GM19193 (cell line): Measurements from ENCODE around the gene GPR153.
A peak's percentile ranks its signal among the peaks of the same experiment; 100 is the strongest.

Experiments
- POLR2A ChIP-seq: IDR thresholded peaks from 4 replicates; pipeline ENCODE4 v1.6.1; 2011; ENCODE audit not compliant: insufficient read depth, insufficient read length; ENCODE audit errors: extremely low read depth

GPR153 gene

DNA sequence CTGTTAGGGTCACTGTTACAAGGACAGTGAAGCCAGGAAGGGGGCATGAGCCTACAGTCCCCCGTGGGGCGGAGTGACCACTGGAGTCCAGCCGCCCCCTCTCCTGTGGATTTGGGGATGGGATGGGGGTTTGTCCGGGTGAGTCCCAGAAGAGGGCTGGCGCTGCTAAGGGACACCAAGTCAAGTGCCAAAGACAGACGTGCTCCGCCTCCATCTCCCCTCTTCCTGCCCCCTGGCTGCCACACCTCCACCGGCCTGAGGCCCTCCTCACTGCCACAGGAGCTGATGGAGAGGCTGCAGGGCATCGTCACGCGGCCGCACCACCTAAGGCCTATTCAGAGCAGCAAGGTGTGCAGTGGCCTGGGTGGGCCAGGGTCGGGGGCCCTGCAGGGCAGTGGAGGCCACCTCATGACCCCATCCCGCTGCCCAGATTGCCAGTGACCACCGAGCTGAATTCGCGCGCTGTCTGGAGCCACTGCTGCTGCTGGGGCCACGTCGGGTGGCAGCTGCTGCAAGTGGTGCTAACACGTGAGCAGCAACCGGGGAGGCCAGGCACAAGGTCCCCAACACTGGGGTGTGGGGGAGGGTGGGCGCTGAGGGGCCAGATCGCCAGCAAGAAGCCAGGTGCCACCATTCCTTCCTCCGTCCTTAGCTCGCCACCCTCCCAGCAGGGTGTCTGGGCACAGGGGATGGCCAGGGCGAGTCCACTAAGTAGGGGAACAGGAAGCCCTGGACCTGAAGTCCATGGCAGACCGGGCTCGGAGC lies 50.1 kb downstream of the GPR153 start:
- no peak for TF ChIP-seq POLR2A

DNA sequence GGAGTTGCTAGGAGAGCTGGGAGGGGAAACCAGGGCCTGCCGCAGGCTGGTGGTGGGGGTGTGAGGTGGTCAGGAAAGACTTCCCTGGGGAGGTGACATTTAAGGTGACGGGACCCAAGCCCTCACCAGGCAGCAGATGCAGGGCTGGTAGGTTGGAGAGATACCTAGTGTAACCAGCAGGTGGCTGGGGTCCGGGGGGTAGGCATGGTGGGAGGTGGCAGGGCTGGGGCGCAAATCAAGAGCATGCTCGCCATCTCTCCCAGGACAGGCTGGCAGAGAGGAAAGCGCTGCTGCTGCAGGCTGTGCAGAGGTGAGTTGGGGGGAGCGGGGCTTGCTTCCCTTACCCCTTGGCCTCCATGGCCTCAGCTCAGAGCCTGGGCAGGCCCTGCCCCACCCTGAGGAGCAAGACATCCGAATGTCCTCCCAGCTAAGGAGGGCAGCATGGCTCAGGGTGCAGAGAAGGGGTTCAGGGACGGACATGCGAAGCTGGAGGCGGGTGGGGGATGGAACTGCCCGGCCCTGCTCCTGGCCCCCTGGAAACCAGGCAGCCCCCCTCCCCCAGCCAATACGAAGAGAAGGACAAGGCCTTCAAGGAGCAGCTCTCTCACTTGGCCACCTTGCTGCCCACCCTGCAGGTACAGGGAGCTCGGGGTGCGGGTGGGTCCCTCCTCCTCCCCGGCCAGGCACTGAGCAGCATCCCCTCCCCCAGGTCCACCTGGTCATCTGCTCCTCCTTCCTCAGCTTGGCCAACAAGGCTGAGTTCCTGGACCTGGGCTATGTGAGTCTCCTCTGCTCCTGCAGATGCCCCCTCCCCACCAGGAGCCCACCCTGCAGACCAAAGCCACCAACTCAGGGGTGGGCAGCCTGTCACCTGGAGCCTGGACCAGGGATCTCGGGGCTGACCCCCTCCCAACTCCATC lies 51.0 kb downstream of the GPR153 start:
- no peak for TF ChIP-seq POLR2A

DNA sequence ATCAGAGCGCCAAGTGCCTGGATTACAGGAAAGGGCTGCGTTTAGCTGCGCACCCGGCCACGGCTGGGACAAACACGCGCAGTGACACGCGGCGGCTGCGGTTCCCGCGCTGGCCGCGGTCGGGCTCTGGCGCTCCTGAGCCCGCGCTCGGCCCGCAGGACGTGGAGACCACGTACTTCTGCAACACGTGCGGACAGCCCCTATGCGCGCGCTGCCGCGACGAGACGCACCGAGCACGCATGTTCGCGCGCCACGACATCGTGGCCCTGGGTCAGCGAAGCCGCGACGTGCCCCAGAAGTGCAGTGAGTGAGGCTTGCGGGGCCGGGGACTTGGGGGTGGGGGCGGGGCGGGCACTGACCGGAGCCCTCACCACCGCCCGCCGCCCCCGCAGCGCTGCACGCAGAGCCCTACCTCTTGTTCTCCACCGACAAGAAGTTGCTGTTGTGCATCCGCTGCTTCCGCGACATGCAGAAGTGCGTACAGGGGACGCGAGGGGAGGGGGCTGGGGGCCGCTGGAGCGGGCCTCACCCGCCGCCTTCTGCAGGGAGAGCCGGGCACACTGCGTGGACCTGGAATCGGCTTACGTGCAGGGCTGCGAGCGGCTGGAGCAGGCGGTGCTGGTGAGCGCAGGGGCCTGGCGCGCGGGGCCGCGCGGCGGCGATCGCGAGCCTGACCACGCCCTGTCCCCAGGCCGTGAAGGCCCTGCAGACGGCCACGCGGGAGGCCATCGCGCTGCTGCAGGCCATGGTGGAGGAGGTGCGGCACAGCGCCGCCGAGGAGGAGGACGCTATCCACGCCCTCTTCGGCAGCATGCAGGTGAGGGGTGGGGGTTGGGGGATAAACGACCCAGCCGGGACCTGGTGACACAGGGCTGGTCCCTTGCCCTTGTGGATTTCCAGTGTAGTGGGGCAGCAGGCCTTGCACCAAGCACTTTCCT lies 51.9 kb downstream of the GPR153 start:
- no peak for TF ChIP-seq POLR2A

DNA sequence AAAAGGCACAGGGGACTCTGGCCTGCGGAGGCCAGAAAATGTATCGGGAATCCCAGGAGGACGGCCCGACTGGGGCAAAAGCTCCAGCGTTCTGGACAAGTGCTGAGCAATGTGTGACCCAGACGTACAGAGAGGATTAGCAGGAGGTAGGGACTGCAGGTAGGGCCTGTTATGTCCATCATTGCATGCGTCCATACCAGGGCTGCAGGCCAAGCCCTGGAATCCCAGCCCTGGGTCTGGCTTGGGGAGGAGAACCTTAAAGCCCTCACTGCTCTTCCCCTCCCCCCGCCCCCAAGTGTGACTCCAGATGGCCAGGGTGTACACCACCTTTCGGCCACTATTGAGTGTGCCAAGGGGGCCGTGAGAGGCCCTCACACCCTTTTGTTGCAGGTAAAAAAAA lies 53.0 kb downstream of the GPR153 start:
- no peak for TF ChIP-seq POLR2A

DNA sequence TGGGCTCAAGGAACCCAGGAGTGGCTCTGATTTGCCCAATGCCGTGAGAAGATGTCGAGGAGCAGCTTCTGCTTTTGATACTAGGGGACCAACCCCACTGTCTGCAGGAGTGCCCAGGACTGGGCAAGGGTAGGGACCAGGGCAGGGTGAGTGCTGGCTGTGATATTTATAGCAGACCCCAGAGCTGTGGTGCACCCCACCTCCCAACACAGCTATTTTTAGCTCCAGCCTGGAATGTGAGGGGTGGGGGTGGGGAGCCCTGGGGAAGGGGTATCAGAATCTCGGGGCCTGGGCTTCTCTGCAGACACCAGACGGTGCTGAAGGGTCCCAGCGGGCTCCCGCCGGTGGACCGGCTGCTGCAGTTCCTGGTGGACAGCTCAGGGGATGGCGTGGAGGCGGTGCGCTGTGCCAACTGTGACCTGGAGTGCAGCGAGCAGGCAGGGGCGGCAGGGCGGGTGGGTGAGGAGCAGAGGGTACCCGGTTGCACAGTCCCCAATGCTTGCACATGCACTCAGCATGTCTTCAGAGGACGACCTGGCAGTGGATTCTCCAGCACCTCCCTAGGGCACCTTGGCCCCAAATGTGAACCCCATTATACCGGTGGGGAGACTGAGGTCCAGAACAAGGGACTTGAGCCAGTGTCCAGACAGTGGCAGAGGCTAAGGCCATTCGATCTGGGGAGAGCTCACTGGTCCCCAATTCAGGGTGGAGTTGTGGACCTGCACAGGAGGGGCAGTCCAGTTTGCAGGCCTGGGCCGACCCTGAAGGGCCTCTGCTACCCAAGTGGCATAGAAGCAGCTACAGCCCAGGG lies 53.6 kb downstream of the GPR153 start:
- TF ChIP-seq POLR2A = no peak

DNA sequence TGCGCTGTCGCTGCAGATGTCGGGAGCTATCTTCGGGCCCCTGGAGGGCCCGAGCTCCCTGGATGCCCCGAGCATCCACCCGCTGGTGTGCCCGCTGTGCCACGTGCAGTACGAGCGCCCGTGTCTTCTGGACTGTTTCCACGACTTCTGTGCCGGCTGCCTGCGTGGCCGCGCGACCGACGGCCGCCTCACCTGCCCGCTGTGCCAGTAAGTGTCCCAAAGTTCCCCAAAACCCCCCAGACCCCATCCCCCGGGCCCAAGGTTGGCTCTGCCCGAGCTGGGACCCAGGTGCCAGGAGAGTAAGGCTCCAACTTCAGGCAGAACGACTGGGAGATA lies 54.4 kb downstream of the GPR153 start:
- no peak for TF ChIP-seq POLR2A

DNA sequence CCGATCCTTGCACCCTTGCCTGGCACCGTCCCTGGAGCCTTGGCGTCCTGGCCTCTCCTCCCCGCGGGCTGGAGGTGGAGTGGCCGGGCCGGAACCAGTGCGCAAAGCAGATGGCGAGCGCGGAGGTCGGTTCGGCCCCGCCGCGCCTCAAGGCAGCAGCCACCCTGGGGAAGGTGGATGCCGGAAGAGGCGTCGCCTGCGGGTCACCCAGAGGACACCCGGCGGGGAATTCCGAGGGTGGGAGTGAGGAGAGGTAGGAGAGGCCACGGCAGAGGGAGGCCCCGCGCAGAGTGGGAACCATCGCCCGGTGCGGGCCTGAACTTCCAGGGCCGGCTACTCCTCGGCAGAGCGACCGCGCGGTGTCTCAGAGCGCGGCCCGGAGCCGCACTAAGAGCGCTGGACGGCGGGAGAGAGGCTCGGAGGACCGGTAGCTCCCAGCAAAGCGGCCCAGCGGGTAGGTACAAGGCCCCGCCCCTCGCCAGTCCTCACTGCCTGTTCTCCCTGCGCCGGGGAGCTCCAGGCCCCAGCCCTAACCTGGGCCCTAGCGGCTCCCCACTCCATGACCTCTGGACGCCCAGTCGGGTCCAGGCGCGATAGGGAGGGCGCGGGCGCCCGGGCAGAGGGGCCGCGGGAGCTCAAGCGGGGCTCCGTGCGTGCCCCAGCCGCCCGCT lies 54.9 kb downstream of the GPR153 start, which contains the start of gene RNF207:
Gene RNF207 (plus strand): TSS at position 271 of the 671 bp plus-strand sequence. CDS start 417 bp downstream, outside the sequence.
- TF ChIP-seq POLR2A = peak; percentile 77

DNA sequence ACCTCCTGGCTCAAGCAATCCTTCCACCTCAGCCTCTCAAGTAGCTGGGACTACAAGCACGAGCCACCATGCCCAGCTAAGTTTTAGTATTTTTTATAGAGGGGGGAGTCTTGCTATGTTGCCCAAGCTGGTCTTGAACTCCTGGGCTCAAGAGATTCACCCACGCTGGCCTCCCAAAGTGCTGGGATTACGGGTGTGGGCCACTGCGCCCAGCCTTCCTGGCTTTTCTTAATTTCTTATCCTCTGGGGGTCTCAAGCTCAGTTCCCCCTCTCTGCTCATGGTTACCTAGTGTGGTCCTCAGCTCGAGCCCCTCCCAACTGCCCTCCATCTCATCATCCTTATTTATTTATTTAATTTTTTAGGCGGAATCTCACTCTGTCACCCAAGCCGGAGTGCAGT lies 58.6 kb downstream of the GPR153 start:
- no peak for TF ChIP-seq POLR2A

DNA sequence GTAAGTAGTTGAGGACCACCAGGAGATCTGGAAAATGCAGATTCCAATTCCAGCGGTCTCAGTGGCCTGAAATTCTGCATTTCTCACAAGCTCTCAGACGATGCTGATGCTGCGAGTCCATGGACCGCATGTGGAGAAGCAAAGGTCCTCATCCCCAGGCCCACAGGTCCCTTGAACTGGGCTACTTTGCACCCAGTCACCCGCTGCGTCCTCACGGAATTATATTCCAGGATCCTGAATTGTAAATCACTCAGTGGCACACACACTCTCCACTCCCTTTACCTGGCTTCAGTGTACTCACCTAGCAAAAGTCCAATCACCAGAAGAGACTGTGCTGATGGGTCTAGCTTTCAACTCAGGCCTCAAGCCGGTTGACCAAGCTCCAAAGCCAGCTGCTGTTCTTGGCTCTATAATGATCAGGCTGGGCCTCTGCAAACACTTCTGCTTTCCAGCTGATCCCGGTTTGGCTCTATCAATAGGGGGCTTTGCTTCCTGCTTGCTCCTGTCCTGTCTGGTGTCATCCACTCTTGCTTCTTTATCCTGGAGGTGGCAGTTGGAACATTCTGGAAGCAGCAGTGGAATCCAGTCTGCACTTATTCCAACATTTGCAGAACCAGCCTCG lies 60.6 kb downstream of the GPR153 start:
- no peak for TF ChIP-seq POLR2A

DNA sequence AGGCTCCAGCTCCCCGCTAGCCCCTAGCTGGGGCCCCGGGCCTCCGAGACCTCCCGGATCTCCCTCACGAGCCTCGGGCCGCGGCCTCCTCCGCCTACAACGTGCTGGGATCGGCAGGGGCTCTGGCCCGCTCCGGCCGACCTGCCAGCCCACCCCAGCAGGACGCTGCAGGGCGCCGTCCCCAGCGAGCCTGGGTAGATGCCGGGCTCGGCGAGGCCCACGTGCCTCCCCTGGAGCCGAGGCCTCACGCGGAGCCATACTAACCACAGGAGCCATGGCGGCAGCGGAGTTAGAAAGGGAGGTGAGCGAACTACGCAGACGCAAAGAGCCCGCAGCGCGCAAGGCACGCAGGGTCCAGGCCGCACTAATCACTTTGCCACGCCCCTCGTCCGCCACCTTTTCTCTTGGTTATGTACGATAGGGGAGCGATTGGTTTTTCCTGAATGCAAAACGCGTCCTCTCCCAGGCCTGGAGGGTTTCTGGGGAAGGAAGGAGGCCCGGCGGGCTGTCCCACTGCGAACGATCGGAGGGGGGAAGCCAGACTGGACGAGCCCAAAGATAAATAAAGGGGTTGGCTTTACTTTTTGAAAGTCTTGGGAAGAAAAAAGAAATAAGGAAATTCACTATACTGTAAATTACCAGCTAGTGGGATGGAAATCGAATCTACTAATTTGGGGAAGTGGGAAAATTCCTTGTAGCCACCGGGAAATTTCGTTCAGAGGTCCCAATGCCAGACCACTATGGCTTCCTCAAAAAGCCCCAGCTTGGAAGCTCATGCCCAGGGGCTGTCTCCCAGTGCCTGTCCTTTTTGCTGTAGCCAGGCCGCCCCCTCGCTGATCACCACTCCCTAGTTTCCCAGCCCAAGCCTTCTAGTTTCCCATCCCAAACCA lies 61.4 kb downstream of the GPR153 start, which contains the start of gene RPL22:
Gene RPL22 (minus strand): TSS at position 298 of the 890 bp plus-strand sequence. CDS start 22 bp downstream, at position 276.
- peak; percentile 93 for TF ChIP-seq POLR2A

DNA sequence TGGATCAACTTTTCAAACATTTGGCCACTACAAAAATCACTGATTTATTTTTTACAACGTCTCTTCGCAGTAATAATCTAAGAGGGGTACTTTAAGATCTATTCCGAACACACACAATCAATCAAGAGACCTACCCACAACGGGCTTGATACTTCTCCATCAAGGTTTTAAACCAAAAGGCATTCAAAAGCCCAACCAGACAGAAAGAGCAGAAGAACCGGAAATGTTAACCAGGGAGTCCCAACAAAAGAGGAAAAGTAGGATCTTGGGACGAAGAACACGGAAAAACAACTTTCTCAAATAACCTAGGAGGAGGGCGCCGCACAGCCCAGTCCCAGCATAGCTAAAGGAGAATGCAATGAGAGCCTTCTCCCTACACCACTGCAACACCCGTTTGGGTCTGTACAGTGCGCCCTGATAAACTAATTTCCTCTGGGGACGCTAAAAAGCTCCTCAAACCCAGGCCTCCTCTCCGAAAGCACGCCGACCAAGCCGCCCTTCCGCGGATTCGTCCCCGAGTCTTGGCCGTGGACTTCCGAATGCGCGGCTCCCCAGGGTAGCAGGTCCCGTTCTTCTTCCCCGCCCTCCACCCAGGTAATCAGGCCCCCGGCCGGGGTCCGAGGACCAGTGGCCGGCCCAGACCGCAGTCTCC lies 62.1 kb downstream of the GPR153 start:
- TF ChIP-seq POLR2A = no peak
